Measurements from ENCODE around the gene POLR2C. TPM values are rescaled to one million over a fixed set of nuclear protein-coding genes. Genes with fewer than 3 reads are reported as not detected.

The POLR2C gene
- total RNA-seq, 2 donors from 2014 or later = 71.3 to 86.2 TPM

GRCh38 chr16:57471852-57472664, 9.6 kb downstream of the POLR2C start:
- peaks cover 53% of the 10 kb centered on the region for H3K36me3 Mint-ChIP-seq (ENCODE audit: low read depth)

GRCh38 chr16:57472665-57473060, 10.2 kb downstream of the POLR2C start:
- no peak overlapping the region for H3K4me3 Mint-ChIP-seq
- H3K27me3 Mint-ChIP-seq = no peaks in the 10 kb centered on the region
- H3K36me3 Mint-ChIP-seq (ENCODE audit: low read depth) = peaks cover 47% of the 10 kb centered on the region
- no peak overlapping the region for H3K27ac Mint-ChIP-seq
- no peaks in the 10 kb centered on the region for H3K9me3 Mint-ChIP-seq
- ATAC-seq (replicated peaks) = no peak
- peaks cover 10% of the 10 kb centered on the region for H3K4me1 Mint-ChIP-seq

More at GRCh38 chr16:57471852-57472664, 9.6 kb downstream of the POLR2C start:
- ATAC-seq (replicated peaks) = no peak
- Mint-ChIP-seq H3K27ac (no peak overlapping the region), H3K27me3 (no peaks in the 10 kb centered on the region), H3K9me3 (no peaks in the 10 kb centered on the region), H3K4me3 (no peak overlapping the region), H3K4me1 (peaks cover 10% of the 10 kb centered on the region)

GRCh38 chr16:57473176-57473840, 10.8 kb downstream of the POLR2C start:
- ATAC-seq (replicated peaks) = no peak
- no peaks in the 10 kb centered on the region for H3K27me3 Mint-ChIP-seq
- H3K4me3 Mint-ChIP-seq = no peak overlapping the region
- no peak overlapping the region for H3K27ac Mint-ChIP-seq
- H3K4me1 Mint-ChIP-seq = peaks cover 10% of the 10 kb centered on the region
- peaks cover 41% of the 10 kb centered on the region for H3K36me3 Mint-ChIP-seq (ENCODE audit: low read depth)
- no peaks in the 10 kb centered on the region for H3K9me3 Mint-ChIP-seq

GRCh38 chr16:57473906-57474305, 11.4 kb downstream of the POLR2C start:
- H3K27me3 Mint-ChIP-seq = no peaks in the 10 kb centered on the region
- no peaks in the 10 kb centered on the region for H3K9me3 Mint-ChIP-seq
- peaks cover 35% of the 10 kb centered on the region for H3K36me3 Mint-ChIP-seq (ENCODE audit: low read depth)
- H3K4me3 Mint-ChIP-seq = no peak overlapping the region
- no peak for ATAC-seq (replicated peaks)
- H3K4me1 Mint-ChIP-seq = peaks cover 10% of the 10 kb centered on the region
- no peak overlapping the region for H3K27ac Mint-ChIP-seq

GRCh38 chr16:57474671-57475661, 12.5 kb downstream of the POLR2C start:
- H3K27me3 Mint-ChIP-seq = no peaks in the 10 kb centered on the region
- peak overlapping the region; percentile 61 for H3K27ac Mint-ChIP-seq
- peak overlapping the region; percentile 48 for H3K4me3 Mint-ChIP-seq

GRCh38 chr16:57475711-57476339, 13.3 kb downstream of the POLR2C start:
- H3K9me3 Mint-ChIP-seq = no peaks in the 10 kb centered on the region
- H3K27ac Mint-ChIP-seq = peak overlapping the region; percentile 61
- H3K36me3 Mint-ChIP-seq (ENCODE audit: low read depth) = peaks cover 16% of the 10 kb centered on the region
- H3K4me1 Mint-ChIP-seq = peaks cover 10% of the 10 kb centered on the region
- no peaks in the 10 kb centered on the region for H3K27me3 Mint-ChIP-seq
- peak overlapping the region; percentile 48 for H3K4me3 Mint-ChIP-seq
- ATAC-seq (replicated peaks) = peak; percentile 97

More at GRCh38 chr16:57474671-57475661, 12.5 kb downstream of the POLR2C start:
- Mint-ChIP-seq H3K4me1 (peaks cover 10% of the 10 kb centered on the region), H3K9me3 (no peaks in the 10 kb centered on the region), H3K36me3 (ENCODE audit: low read depth) (peaks cover 24% of the 10 kb centered on the region)
- ATAC-seq (replicated peaks) = no peak

GRCh38 chr16:57476546-57477410, 14.3 kb downstream of the POLR2C start:
- Mint-ChIP-seq H3K27me3 (no peaks in the 10 kb centered on the region), H3K36me3 (ENCODE audit: low read depth) (peaks cover 6% of the 10 kb centered on the region), H3K27ac (peak overlapping the region; percentile 25), H3K9me3 (no peaks in the 10 kb centered on the region), H3K4me3 (peak overlapping the region; percentile 48), H3K4me1 (peaks cover 10% of the 10 kb centered on the region)
- ATAC-seq (replicated peaks) = no peak

GRCh38 chr16:57477531-57478202, 15.2 kb downstream of the POLR2C start:
- Mint-ChIP-seq H3K36me3 (ENCODE audit: low read depth) (no peaks in the 10 kb centered on the region), H3K4me1 (peaks cover 10% of the 10 kb centered on the region), H3K9me3 (no peaks in the 10 kb centered on the region), H3K4me3 (no peak overlapping the region), H3K27me3 (no peaks in the 10 kb centered on the region), H3K27ac (no peak overlapping the region)
- no peak for ATAC-seq (replicated peaks)

GRCh38 chr16:57478396-57479204, 16.1 kb downstream of the POLR2C start:
- Mint-ChIP-seq H3K36me3 (ENCODE audit: low read depth) (no peaks in the 10 kb centered on the region), H3K4me1 (peaks cover 10% of the 10 kb centered on the region), H3K27me3 (no peaks in the 10 kb centered on the region), H3K9me3 (no peaks in the 10 kb centered on the region), H3K4me3 (no peak overlapping the region), H3K27ac (no peak overlapping the region)
- ATAC-seq (replicated peaks) = no peak

GRCh38 chr16:57479205-57479975, 16.9 kb downstream of the POLR2C start:
- no peaks in the 10 kb centered on the region for H3K36me3 Mint-ChIP-seq (ENCODE audit: low read depth)
- no peak for ATAC-seq (replicated peaks)
- no peak overlapping the region for H3K27ac Mint-ChIP-seq
- H3K27me3 Mint-ChIP-seq = no peaks in the 10 kb centered on the region
- no peaks in the 10 kb centered on the region for H3K9me3 Mint-ChIP-seq
- H3K4me1 Mint-ChIP-seq = peaks cover 10% of the 10 kb centered on the region
- H3K4me3 Mint-ChIP-seq = no peak overlapping the region

GRCh38 chr16:57479976-57480753, 17.7 kb downstream of the POLR2C start:
- H3K36me3 Mint-ChIP-seq (ENCODE audit: low read depth) = no peaks in the 10 kb centered on the region

More at GRCh38 chr16:57479976-57480753, 17.7 kb downstream of the POLR2C start:
- ATAC-seq (replicated peaks) = no peak
- H3K27me3 Mint-ChIP-seq = no peaks in the 10 kb centered on the region
- H3K27ac Mint-ChIP-seq = no peak overlapping the region
- H3K4me3 Mint-ChIP-seq = no peak overlapping the region
- H3K9me3 Mint-ChIP-seq = no peaks in the 10 kb centered on the region
- H3K4me1 Mint-ChIP-seq = peaks cover 15% of the 10 kb centered on the region
